ENCODE measurements around the gene NCOR1. TPM values are rescaled to one million over a fixed set of nuclear protein-coding genes. Genes with fewer than 3 reads are reported as not detected.

The NCOR1 gene
- polyA plus RNA-seq, 1 experiment: 127 TPM

- POLR2A ChIA-PET: no interaction called here
- DNase-seq (ENCODE audit: low read depth, low spot score): no peak
- no peaks in the 10 kb centered on the region for H3K9me3 ChIP-seq (ENCODE audit: control insufficient read depth, insufficient read depth, low read length)
- H3K27me3 ChIP-seq (ENCODE audit: control insufficient read depth, insufficient read depth, low read length): no peaks in the 10 kb centered on the region
- TF ChIP-seq, protein P1, sequence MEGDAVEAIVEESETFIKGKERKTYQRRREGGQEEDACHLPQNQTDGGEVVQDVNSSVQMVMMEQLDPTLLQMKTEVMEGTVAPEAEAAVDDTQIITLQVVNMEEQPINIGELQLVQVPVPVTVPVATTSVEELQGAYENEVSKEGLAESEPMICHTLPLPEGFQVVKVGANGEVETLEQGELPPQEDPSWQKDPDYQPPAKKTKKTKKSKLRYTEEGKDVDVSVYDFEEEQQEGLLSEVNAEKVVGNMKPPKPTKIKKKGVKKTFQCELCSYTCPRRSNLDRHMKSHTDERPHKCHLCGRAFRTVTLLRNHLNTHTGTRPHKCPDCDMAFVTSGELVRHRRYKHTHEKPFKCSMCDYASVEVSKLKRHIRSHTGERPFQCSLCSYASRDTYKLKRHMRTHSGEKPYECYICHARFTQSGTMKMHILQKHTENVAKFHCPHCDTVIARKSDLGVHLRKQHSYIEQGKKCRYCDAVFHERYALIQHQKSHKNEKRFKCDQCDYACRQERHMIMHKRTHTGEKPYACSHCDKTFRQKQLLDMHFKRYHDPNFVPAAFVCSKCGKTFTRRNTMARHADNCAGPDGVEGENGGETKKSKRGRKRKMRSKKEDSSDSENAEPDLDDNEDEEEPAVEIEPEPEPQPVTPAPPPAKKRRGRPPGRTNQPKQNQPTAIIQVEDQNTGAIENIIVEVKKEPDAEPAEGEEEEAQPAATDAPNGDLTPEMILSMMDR (IDR thresholded peaks at IDR 0.05; ENCODE audit: low read depth, low read length): no peak
- H3K4me3 ChIP-seq (ENCODE audit: low read depth, low read length): no peak overlapping the region
- CTCF ChIA-PET: interaction anchor here (1.1 to 1.2 kb wide), 2 partner anchors 173 to 174 kb away, joined by 3 read pairs; no protein-coding TSS in a partner anchor
- no peak overlapping the region for H3K27ac ChIP-seq (ENCODE audit: low read depth, low read length)
Observed at GRCh38 chr17:16190703-16191360, 24.5 kb downstream of the NCOR1 start.

DNA sequence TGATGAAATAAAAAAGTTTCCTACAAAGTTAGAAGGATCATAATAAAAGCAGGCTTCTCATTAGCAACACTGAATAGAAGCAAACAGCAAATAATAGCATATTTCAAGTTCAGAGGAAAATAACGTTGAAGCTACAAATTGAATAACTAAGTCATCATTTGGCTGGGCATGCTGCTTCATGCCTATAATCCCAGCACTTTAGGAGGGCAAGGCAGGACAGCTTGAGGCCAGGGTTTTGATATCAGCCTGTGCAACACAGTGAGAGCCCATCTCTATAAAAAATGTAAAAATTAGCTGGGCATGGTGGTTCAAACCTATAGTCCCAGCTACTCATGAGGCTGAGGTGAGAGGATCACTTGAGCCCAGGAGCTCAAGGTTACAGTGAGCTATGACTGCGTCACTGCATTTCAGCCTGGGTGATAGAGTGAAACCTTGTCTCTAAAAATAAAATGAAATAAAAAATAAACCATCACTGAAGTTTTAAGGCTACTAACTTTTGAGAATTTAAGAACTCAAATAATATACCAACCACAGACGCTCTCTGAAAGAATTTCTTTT, 25.5 kb downstream of the NCOR1 start:
- Histone ChIP-seq H3K9me3 (ENCODE audit: control insufficient read depth, insufficient read depth, low read length) (no peaks in the 10 kb centered on the region), H3K4me3 (ENCODE audit: low read depth, low read length) (no peak overlapping the region), H3K27me3 (ENCODE audit: control insufficient read depth, insufficient read depth, low read length) (no peaks in the 10 kb centered on the region), H3K27ac (ENCODE audit: low read depth, low read length) (no peak overlapping the region)
- DNase-seq (ENCODE audit: low read depth, low spot score): no peak
- ChIA-PET POLR2A (no interaction called here), CTCF (interaction anchor here (0.7 to 1.1 kb wide), 3 partner anchors 9 to 175 kb away, joined by 3 to 4 read pairs (median 3); no protein-coding TSS in a partner anchor)
- TF ChIP-seq, protein P1 (IDR thresholded peaks at IDR 0.05; ENCODE audit: low read depth, low read length): no peak

GRCh38 chr17:16187642-16188041, 27.7 kb downstream of the NCOR1 start:
- H3K27ac ChIP-seq (ENCODE audit: low read depth, low read length): no peak overlapping the region
- ChIA-PET CTCF (interaction anchor here (0.5 to 0.7 kb wide), 2 partner anchors 16 to 133 kb away, joined by 4 to 5 read pairs; no protein-coding TSS in a partner anchor), POLR2A (no interaction called here)
- no peak overlapping the region for H3K4me3 ChIP-seq (ENCODE audit: low read depth, low read length)
- no peaks in the 10 kb centered on the region for H3K9me3 ChIP-seq (ENCODE audit: control insufficient read depth, insufficient read depth, low read length)
- no peak for DNase-seq (ENCODE audit: low read depth, low spot score)
- TF ChIP-seq, protein P1 (IDR thresholded peaks at IDR 0.05; ENCODE audit: low read depth, low read length): no peak
- no peaks in the 10 kb centered on the region for H3K27me3 ChIP-seq (ENCODE audit: control insufficient read depth, insufficient read depth, low read length)

GRCh38 chr17:16181581-16181980, 33.8 kb downstream of the NCOR1 start:
- ChIA-PET POLR2A (no interaction called here), CTCF (interaction anchor here (0.7 kb wide), 1 partner anchor 341 kb away, joined by 4 read pairs; no protein-coding TSS in a partner anchor)
- DNase-seq (ENCODE audit: low read depth, low spot score): no peak
- TF ChIP-seq, protein P1 (IDR thresholded peaks at IDR 0.05; ENCODE audit: low read depth, low read length): no peak
- H3K27ac ChIP-seq (ENCODE audit: low read depth, low read length): no peak overlapping the region
- no peak overlapping the region for H3K4me3 ChIP-seq (ENCODE audit: low read depth, low read length)
- H3K9me3 ChIP-seq (ENCODE audit: control insufficient read depth, insufficient read depth, low read length): peaks cover 4% of the 10 kb centered on the region; the same call in 1 of the 2 replicates
- no peaks in the 10 kb centered on the region for H3K27me3 ChIP-seq (ENCODE audit: control insufficient read depth, insufficient read depth, low read length)

GRCh38 chr17:16178836-16179235, 36.5 kb downstream of the NCOR1 start:
- H3K27me3 ChIP-seq (ENCODE audit: control insufficient read depth, insufficient read depth, low read length): no peaks in the 10 kb centered on the region
- CTCF ChIA-PET: no interaction called here
- no peak overlapping the region for H3K27ac ChIP-seq (ENCODE audit: low read depth, low read length)

More at GRCh38 chr17:16178836-16179235, 36.5 kb downstream of the NCOR1 start:
- TF ChIP-seq, protein P1 (IDR thresholded peaks at IDR 0.05; ENCODE audit: low read depth, low read length): no peak
- POLR2A ChIA-PET: no interaction called here
- DNase-seq (ENCODE audit: low read depth, low spot score): no peak
- Histone ChIP-seq H3K4me3 (ENCODE audit: low read depth, low read length) (no peak overlapping the region), H3K9me3 (ENCODE audit: control insufficient read depth, insufficient read depth, low read length) (peaks cover 4% of the 10 kb centered on the region; the same call in 1 of the 2 replicates)
